GM12873 (cell line): Measurements from ENCODE around the gene SLC9A1.

Source experiments
- TF ChIP-seq, protein P1 (sequence below): IDR thresholded peaks from 2 replicates; pipeline ENCODE4 v1.5.1; 2012; ENCODE audit warnings: low read depth, mild to moderate bottlenecking, moderate library complexity, low read length, control low read depth; ENCODE audit not compliant: insufficient read depth; ENCODE audit errors: missing control alignments

The SLC9A1 gene

DNA sequence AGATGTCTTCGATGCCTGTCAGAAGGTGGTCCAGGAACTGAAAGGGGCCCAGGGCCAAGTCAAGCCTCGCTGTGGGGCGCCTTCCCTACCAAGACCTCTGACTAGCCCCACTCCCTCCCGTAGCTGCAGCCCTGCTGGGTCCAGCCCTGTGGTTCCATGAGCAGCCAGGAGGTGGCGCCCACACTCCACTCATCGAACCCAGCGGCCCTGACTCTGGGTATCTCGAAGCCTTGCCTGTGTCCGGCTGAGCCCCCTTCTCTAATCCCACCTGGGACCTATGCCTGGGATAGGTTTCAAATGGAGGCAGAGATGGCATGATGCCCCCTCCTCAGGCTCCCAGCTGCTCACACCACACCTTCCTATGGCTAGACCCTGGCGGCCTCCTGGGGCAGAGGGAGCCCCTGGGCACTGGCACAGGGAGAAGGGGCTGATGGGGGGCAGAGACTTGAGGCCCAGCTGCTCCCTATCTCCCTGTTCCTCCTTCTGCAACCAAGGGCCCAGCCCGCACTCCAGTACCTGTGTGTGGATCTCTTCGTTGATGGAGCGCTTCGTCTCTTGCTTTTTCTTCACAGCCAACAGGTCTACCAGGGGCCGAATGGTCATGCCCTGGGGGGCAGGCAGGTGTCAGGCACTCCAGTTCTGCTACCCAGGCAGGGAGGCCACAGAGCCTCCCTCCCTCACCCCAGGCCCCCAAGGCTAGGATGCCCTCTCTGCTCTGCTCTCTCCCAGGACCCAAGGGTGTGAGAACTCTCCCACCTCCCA, 52.0 kb downstream of the SLC9A1 start:
- TF ChIP-seq, protein P1, sequence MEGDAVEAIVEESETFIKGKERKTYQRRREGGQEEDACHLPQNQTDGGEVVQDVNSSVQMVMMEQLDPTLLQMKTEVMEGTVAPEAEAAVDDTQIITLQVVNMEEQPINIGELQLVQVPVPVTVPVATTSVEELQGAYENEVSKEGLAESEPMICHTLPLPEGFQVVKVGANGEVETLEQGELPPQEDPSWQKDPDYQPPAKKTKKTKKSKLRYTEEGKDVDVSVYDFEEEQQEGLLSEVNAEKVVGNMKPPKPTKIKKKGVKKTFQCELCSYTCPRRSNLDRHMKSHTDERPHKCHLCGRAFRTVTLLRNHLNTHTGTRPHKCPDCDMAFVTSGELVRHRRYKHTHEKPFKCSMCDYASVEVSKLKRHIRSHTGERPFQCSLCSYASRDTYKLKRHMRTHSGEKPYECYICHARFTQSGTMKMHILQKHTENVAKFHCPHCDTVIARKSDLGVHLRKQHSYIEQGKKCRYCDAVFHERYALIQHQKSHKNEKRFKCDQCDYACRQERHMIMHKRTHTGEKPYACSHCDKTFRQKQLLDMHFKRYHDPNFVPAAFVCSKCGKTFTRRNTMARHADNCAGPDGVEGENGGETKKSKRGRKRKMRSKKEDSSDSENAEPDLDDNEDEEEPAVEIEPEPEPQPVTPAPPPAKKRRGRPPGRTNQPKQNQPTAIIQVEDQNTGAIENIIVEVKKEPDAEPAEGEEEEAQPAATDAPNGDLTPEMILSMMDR = peak; percentile 99

DNA sequence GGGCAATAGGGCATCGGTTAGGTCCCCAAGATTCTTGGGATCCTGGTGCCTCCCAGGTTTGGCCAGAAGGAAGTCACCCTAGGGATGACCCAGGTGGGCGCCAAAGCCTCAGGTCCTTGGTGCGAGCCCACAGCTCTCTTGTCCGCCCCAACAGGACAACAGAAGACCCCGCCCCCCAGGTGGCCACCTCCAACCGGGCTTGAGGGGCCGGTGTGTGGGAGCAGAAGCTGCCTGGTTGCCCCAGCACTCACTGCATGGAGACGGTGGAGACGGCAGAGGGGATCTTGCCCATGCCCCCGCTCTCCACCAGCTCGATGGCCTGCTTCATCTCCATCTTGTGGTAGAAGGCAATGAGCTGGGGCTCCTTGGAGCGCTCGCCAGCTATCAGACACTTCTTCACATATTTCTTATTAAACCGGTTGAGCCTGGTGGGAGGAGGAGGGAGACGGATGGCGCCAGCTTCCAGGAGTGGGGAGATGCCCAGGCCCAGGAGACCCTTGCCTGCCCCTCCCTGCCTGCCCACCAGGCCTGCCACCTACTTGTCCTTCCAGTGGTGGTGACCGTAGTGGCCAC, 52.7 kb downstream of the SLC9A1 start:
- TF ChIP-seq, protein P1 = no peak

DNA sequence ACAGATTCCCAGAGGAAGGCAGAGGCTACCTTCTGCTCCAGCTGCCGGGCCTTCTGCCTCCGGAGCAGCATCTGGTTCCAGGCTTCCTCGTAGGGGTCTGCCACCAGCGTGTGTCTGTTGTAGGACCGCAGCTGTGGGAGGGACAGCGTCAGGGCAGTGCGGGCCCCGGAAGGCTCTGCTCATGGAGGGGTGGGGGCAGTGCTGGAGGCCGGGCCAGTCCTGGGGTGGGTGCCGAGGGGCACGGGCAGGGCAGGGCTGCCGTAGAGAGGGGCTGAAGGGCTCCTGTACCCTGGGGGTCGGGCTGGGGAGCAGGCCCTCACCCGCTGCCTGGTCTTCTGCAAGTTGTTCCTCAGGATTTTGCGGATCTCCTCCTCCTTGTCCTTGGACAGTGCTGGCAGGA, 53.2 kb downstream of the SLC9A1 start:
- TF ChIP-seq, protein P1 = no peak

DNA sequence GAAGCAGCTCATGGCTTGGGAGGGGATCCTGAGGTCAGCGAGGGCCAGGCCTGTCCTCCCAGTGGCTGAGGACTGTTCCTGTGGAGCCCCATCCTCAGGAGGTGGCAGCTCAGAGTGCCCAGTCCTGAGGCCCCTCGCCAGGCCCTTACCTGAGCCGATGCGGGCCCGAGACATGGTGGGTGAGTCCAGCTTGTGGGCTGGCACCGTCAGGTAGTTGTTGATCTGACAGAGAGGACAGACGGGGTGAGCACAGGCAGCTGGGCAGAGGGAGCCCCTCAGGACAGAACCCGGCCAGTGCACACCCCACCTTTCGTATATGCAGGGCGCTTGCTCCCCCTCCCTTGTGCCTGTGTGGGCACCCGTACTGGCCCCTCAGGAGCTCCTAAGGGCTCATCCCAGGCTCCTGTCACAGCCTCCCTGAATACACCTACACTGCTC, 53.9 kb downstream of the SLC9A1 start:
- TF ChIP-seq, protein P1 = no peak

DNA sequence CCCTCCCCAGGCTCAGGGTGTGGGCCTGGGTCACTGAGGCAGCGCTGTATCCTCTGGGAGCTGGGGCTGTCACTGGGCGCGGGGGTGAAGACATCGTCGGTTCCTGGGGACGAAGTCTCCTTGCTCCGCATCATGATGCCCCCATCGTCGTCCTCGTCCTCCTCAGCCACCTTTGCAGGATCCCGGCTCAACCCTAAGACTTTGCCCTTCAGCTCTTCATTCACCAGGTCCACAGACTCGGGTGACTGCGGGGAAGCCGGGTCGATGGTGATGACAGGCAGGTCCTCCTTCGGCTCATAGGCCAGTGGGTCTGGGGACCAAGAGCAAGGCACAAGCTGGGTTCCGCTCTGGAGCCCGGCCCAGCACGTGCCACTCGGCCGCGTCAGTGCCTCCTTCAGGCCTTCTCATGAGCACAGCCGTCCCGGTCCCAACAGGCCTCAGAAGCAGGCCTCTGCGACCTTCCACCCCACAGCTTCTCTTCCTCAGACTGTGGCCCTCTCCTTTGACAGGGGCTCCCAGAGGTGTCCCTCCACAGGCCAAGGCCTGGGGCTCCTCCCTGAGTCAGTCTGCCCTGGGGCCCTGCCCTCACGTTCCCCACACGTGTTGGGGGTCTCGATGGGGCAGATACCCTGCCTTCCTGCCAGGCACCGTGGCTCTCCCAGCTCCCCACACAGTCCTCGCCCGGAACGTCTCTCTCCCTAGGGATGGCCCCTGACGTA, 54.4 kb downstream of the SLC9A1 start:
- TF ChIP-seq, protein P1 = no peak

DNA sequence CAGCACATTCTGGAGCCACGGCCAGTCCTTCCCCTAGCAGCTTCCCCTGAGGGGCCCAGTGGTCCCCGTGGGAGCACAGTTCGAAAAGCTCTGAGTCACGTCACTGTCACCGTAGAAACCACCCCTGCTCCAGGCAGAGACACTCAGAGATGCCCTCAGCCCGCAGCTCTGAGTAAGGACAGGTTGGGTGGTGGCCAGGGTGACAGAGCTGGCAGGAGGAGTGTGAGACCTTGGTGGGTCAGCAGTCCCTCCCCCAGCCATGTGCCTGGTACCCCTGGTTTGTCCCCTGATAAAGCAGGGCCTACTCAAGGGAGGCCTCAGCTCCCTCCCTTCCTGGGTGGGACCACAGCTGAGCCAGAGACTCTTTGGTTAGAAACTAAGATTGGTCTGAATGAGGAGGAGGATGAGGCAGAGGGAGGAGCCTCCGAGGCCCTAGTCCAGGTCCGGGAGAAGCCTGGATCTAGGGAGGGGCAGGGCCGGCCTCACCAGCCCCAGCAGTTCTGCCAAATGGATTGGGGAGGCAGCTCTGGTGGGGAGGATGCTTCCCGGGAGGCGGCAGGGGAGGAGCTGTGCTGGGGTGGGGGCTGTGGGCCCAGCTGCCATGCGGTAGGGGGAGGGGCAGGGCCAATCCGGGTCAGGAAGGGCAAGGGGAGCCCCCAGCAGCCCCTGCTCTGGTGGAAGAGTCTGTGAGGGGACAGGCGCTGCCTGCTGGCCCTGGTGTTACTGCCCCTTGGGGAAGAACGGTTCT, 55.2 kb downstream of the SLC9A1 start:
- TF ChIP-seq, protein P1 = no peak
